IPS-18a (cell line): Measurements from ENCODE around the gene COPS6.

Experiments
- H3K27ac ChIP-seq: one replicate; pipeline ENCODE4 v1.5.1; 2013; ENCODE audit warnings: low read length
- H3K27me3 ChIP-seq: one replicate; pipeline ENCODE4 v1.6.1; 2013; ENCODE audit warnings: mild to moderate bottlenecking, low read length; ENCODE audit not compliant: control insufficient read depth, insufficient read depth
- H3K36me3 ChIP-seq: one replicate; pipeline ENCODE4 v1.6.1; 2013; ENCODE audit warnings: low read depth, low read length; ENCODE audit not compliant: control insufficient read depth
- H3K4me1 ChIP-seq: one replicate; pipeline ENCODE4 v1.6.1; 2013; ENCODE audit warnings: low read depth, low read length; ENCODE audit not compliant: control insufficient read depth
- H3K4me3 ChIP-seq: one replicate; pipeline ENCODE4 v1.5.1; 2013; ENCODE audit warnings: low read length
- H3K9ac ChIP-seq: one replicate; pipeline ENCODE4 v1.6.1; 2013; ENCODE audit warnings: mild to moderate bottlenecking, low read length, moderate library complexity
- H3K9me3 ChIP-seq: one replicate; pipeline ENCODE4 v1.6.1; 2013; ENCODE audit warnings: low read depth, low read length; ENCODE audit not compliant: control insufficient read depth

Gene COPS6

GRCh38 chr7:100064162-100064561 is 24.6 kb upstream of the COPS6 start:
- Histone ChIP-seq H3K4me1 (no peaks in the 10 kb centered on the region), H3K27me3 (no peaks in the 10 kb centered on the region), H3K27ac (no peak overlapping the region), H3K4me3 (no peak overlapping the region), H3K36me3 (peaks cover 25% of the 10 kb centered on the region), H3K9me3 (no peaks in the 10 kb centered on the region), H3K9ac (no peak overlapping the region)

DNA sequence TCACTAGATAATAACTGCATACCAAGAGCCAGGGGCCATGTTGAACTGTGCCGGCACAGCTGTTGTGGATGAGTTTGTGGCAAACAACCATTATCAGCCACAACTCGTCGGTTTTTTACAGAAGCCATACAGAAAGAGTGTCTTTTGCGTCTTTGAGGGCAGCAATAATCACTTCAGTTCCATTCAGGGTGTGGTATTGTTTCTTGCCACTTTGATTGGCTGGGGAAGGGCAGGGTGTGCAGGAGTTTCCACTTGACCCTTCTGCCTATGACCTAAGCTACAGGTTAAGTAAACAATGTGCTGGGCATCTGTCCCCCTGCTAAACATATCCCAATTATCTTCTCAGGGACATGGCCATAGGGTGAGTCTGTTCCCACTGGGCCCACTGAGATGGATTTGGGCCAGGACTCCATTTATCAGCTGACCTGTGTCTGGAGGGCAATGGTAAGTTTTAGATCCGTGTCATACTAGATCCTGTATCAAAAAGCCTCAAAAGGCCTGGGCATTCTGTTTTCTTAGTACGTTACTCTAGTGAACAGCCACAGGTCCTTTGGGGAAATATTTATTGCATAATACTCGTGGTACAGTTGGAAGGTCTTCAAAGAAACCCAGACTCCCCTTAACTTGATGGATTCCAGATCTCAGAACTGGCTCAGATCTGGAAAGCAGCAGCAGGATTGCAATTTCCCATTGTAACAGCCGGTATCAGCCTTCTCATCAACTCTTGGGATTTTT is 23.1 kb upstream of the COPS6 start:
- no peak overlapping the region for H3K27ac ChIP-seq
- peaks cover 37% of the 10 kb centered on the region for H3K36me3 ChIP-seq
- no peaks in the 10 kb centered on the region for H3K27me3 ChIP-seq
- no peak overlapping the region for H3K4me3 ChIP-seq
- peaks cover 6% of the 10 kb centered on the region for H3K9me3 ChIP-seq
- H3K4me1 ChIP-seq = no peaks in the 10 kb centered on the region
- H3K9ac ChIP-seq = no peak overlapping the region

DNA sequence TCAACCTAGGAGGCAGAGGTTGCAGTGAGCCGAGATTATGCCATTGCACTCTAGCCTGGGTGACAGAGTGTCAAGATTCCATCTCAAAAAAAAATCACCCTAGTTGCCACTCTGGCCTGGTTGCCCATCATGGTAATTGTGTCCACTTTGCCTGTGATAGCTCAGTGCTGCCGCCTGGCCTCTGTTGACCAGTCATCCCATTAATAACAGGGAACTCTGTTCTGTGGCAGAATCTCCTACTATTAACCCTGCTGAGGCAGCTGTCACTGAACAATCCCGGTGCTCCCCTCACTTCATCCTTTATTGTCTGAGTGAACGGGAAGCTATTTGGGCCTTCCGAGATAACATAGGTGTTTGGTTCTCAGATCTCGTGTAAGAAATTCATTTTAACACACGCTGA is 21.8 kb upstream of the COPS6 start:
- peaks cover 50% of the 10 kb centered on the region for H3K36me3 ChIP-seq
- no peaks in the 10 kb centered on the region for H3K27me3 ChIP-seq
- no peak overlapping the region for H3K9ac ChIP-seq
- no peaks in the 10 kb centered on the region for H3K4me1 ChIP-seq
- no peak overlapping the region for H3K4me3 ChIP-seq
- H3K27ac ChIP-seq = no peak overlapping the region
- peaks cover 19% of the 10 kb centered on the region for H3K9me3 ChIP-seq

- H3K4me3 ChIP-seq = no peak overlapping the region
- no peaks in the 10 kb centered on the region for H3K4me1 ChIP-seq
- H3K9me3 ChIP-seq = peaks cover 38% of the 10 kb centered on the region
- no peaks in the 10 kb centered on the region for H3K27me3 ChIP-seq
- peaks cover 63% of the 10 kb centered on the region for H3K36me3 ChIP-seq
- no peak overlapping the region for H3K27ac ChIP-seq
- no peak overlapping the region for H3K9ac ChIP-seq
These were observed 18.8 kb upstream of the COPS6 start for GRCh38 chr7:100069991-100070390.

- H3K36me3 ChIP-seq = peaks cover 71% of the 10 kb centered on the region
- no peak overlapping the region for H3K4me3 ChIP-seq
- H3K27ac ChIP-seq = no peak overlapping the region
- no peaks in the 10 kb centered on the region for H3K27me3 ChIP-seq
- H3K9me3 ChIP-seq = peaks cover 38% of the 10 kb centered on the region
- H3K4me1 ChIP-seq = no peaks in the 10 kb centered on the region
- no peak overlapping the region for H3K9ac ChIP-seq
These were observed 17.6 kb upstream of the COPS6 start for GRCh38 chr7:100071018-100071723.

DNA sequence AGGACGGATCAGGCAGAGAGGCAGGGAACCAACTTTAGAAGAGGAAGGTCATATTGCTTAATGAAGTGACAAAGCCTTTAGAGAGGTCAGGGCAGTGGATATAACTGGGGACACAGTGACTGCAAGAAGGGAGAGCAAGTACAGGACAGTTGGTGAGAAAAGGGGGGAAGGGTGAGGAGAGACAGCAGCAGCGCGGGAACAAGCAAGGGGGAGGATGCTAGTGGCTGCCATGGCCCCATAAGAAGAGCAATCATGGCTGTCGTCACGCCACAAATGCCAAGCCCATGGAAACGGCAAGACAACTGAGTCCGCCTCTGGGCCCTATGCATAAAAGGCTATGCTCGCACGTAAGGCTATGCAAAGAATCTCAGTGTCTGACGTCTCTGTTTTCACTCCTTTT is 16.3 kb upstream of the COPS6 start:
- Histone ChIP-seq H3K27ac (no peak overlapping the region), H3K4me1 (no peaks in the 10 kb centered on the region), H3K27me3 (no peaks in the 10 kb centered on the region), H3K4me3 (no peak overlapping the region), H3K9ac (no peak overlapping the region), H3K36me3 (peaks cover 83% of the 10 kb centered on the region), H3K9me3 (peaks cover 38% of the 10 kb centered on the region)

DNA sequence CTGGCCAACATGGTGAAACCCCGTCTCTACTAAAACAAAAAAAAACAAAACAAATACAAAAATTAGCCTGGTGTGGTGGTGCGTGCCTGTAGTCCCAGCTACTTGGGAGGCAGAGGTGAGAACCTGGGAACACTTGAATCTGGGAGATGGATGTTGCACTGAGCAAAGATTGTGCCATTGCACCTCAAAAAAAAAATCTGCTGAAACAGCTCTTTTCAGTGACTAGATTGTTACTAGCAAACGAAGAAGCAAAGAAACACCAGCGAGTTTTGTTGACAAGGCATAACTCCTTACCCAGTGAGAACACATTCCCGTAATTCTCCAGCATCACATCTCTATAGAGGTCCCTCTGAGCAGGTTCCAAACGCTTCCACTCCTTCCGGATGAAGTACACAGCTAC is 13.9 kb upstream of the COPS6 start:
- Histone ChIP-seq H3K36me3 (peaks cover 93% of the 10 kb centered on the region), H3K9me3 (peaks cover 38% of the 10 kb centered on the region), H3K4me3 (no peak overlapping the region)

DNA sequence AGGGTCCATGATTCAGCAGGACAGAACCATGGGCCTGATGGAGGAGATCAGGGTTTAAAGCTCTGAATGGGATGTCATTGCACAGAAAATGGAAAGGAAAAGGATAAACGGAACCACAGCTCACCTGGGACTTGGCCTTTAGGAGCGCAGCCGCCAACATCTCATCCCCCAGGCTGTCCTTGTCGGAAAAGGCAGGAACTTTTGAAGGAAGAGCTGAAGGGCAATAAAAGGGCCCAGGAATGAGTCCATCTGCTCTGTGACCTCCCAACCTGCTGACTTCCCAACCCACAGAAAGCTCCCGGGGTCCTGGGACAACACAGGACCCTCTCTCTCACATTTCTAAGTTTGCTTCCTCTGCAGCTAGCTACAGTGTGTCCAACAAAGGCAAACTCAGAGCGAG is 13.4 kb upstream of the COPS6 start:
- Histone ChIP-seq H3K36me3 (peaks cover 87% of the 10 kb centered on the region), H3K4me1 (no peaks in the 10 kb centered on the region), H3K27ac (no peak overlapping the region), H3K9ac (no peak overlapping the region), H3K4me3 (no peak overlapping the region), H3K27me3 (no peaks in the 10 kb centered on the region), H3K9me3 (peaks cover 34% of the 10 kb centered on the region)

More for the DNA sequence above, 13.9 kb upstream of the COPS6 start:
- no peak overlapping the region for H3K27ac ChIP-seq
- H3K4me1 ChIP-seq = no peaks in the 10 kb centered on the region
- no peak overlapping the region for H3K9ac ChIP-seq
- H3K27me3 ChIP-seq = no peaks in the 10 kb centered on the region

- peaks cover 16% of the 10 kb centered on the region for H3K9me3 ChIP-seq
- H3K36me3 ChIP-seq = peaks cover 69% of the 10 kb centered on the region
- no peaks in the 10 kb centered on the region for H3K4me1 ChIP-seq
- H3K27me3 ChIP-seq = no peaks in the 10 kb centered on the region
- H3K4me3 ChIP-seq = no peak overlapping the region
- no peak overlapping the region for H3K27ac ChIP-seq
- H3K9ac ChIP-seq = no peak overlapping the region
These were observed 11.6 kb upstream of the COPS6 start for GRCh38 chr7:100077205-100077604.

DNA sequence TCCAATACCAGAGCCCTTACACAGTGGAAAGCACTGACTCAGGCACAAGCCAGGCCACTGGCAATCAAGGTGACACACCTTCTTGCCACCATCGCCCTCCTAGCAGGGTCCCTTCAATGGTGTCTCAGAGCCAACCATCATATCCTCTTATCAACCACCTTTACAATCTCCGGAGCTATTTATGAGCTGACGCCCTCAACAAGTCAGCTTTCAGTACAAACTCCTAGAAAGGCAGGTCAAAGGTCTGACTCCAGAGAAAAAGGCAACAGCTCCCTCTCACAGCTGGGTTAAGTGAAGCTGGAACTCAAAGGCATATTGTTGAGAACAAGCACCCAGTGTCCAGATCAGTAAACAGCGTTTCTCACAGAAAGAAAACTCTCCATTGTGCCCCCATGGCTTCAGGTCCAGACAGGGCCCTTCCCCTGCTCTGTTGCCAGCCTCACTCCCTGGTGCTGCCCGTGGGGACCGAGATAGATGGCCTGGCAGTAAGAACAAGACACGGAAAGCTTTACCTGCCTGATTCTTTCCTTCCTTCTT is 9.7 kb upstream of the COPS6 start:
- no peak overlapping the region for H3K9ac ChIP-seq
- no peaks in the 10 kb centered on the region for H3K9me3 ChIP-seq
- H3K27me3 ChIP-seq = no peaks in the 10 kb centered on the region
- peaks cover 50% of the 10 kb centered on the region for H3K36me3 ChIP-seq
- no peak overlapping the region for H3K4me3 ChIP-seq
- peaks cover 9% of the 10 kb centered on the region for H3K4me1 ChIP-seq
- H3K27ac ChIP-seq = no peak overlapping the region

- H3K9me3 ChIP-seq = no peaks in the 10 kb centered on the region
- peak overlapping the region; percentile 96 for H3K9ac ChIP-seq
- H3K4me3 ChIP-seq = peak overlapping the region; percentile 80
- peaks cover 31% of the 10 kb centered on the region for H3K36me3 ChIP-seq
- H3K27me3 ChIP-seq = no peaks in the 10 kb centered on the region
- peaks cover 9% of the 10 kb centered on the region for H3K4me1 ChIP-seq
- H3K27ac ChIP-seq = peak overlapping the region; percentile 54
These were observed 7.7 kb upstream of the COPS6 start for GRCh38 chr7:100080907-100081534.
